ENCODE results near the gene CTLA4.

- no peak for TF ChIP-seq EZH2 (IDR thresholded peaks at IDR 0.05; ENCODE audit: insufficient read depth, poor library complexity, severe bottlenecking)
- no peak for TF ChIP-seq EZH2phosphoT487 (IDR thresholded peaks at IDR 0.05; ENCODE audit: insufficient read depth, low read depth)
Observed at GRCh38 chr2:203861607-203862006, 6.0 kb upstream of the CTLA4 start.
